ENCODE results near the gene PROB1. TPM values are rescaled to one million over a fixed set of nuclear protein-coding genes. Genes with fewer than 3 reads are reported as not detected.

Gene PROB1, protein sequence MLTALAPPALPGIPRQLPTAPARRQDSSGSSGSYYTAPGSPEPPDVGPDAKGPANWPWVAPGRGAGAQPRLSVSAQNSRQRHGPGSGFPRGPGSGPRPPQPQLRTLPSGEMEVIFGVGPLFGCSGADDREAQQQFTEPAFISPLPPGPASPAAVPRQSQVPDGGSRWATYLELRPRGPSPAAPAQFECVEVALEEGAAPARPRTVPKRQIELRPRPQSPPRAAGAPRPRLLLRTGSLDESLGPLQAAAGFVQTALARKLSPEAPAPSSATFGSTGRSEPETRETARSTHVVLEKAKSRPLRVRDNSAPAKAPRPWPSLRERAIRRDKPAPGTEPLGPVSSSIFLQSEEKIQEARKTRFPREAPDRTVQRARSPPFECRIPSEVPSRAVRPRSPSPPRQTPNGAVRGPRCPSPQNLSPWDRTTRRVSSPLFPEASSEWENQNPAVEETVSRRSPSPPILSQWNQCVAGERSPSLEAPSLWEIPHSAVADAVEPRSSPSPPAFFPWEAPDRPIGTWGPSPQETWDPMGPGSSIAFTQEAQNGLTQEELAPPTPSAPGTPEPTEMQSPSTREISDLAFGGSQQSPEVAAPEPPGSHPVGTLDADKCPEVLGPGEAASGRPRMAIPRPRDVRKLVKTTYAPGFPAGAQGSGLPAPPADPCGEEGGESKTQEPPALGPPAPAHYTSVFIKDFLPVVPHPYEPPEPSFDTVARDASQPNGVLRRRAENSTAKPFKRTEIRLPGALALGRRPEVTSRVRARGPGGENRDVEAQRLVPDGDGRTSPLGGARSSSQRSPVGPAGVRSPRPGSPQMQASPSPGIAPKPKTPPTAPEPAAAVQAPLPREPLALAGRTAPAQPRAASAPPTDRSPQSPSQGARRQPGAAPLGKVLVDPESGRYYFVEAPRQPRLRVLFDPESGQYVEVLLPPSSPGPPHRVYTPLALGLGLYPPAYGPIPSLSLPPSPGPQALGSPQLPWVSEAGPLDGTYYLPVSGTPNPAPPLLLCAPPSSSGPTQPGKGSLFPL
- total RNA-seq (2022; extraction: Qiagen RNA extraction; ENCODE audit: low read depth) = 0.18 to 0.37 TPM (median 0.28 TPM) in 5 replicates

GRCh38 chr5:139394654-139395566, at the start of gene PROB1:
PROB1 (minus strand) TSS chr5:139395104; CDS start chr5:139395081, 23 bp downstream.

DNA sequence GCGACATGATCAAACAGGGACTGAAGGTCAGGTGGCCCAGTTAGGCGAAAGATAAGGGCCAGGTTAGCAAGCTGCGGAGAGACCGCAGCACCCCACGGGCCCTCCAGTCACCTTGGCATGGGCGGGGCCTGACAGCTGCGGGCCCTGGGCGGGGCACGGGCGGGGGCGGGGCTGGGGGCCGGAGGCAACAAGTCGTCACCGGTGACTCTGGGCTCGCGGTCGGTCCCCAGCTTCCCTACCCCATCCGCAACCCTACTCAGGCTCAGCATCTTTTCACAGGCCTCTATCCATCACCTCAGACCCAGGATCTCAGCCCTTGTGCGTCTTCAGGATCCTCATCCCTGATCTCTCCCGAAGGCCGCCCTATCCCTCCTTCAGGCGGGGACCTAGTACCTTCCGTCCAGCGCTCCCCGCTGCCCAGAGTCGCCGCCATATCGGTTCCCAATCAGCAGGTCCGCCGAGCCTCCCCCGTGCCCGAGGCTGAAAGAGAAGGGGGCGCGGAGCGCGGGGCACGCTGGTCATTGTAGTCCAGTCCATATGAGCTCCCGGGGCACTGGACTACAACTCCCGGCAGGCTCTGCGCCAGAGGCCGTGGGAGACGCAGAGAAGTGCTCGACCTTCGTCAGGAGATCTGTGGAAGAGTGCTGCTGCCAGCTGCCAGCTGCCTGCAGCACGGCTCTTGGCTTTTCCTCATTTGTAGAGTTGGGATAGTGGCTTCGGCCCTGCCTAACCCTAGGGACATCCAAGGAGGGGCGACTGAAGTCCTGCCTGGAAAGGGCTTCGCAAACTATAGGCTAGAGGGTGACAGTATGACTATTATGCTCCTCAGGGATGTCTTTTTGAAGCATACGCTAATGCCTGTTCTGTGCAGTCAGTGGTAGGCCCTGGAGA, 44.4 kb upstream of the PROB1 start, which contains the start of gene DNAJC18:
TSS of gene DNAJC18 (minus strand) at position 513 of the 891 bp plus-strand sequence. CDS start at position 433, 80 bp downstream.

GRCh38 chr5:139403787-139404483, 9.0 kb upstream of the PROB1 start, which contains the start of gene SPATA24:
SPATA24 (minus strand) TSS chr5:139404089; CDS start chr5:139404060, 29 bp downstream.

GRCh38 chr5:139389701-139390638, 4.9 kb downstream of the PROB1 start, which contains the start of gene MZB1:
MZB1 (minus strand) TSS chr5:139389913; CDS start chr5:139389856, 57 bp downstream.

GRCh38 chr5:139383275-139383992, 11.5 kb downstream of the PROB1 start, which contains the start of gene SLC23A1:
SLC23A1 (minus strand) TSS chr5:139383297; CDS start chr5:139383253, 44 bp downstream.

DNA sequence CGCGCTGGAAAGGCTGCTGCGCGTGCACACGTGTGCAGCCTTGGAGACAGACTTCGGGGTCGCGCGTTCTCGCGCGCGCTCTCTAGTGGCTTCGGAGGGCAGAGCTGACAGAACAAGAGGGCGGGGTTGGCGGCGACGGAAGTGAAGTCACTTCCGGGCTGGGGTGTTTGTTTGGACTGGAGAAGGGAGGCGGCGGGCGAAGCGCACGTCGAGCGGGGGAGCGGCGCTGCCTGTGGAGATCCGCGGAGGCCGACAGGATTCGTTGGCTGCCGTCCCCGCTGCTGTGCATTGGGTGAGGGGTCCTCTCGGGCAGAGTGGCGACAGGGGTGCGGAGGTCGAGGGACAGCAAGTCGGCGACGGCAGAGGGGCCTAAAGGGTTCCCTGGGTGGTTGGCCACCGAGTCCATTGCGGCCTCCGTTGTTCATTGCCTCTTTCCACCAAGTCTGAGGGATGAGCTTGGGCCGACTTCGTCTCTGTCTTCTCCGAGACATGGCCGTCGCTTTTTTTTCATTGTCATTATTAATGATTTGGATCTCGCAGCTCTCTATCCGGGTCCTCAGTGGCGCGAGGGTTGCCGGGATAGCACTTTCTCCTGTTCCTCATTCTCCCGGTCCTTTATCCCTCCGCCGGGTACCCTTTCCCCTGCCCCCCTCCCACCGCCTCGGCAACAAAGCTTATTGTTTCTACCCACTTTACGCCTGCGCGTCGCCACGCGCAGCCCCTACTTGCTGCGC, 53.0 kb downstream of the PROB1 start, which contains the start of gene PAIP2:
TSS of gene PAIP2 (plus strand) at position 166 of the 734 bp plus-strand sequence. CDS start 21,931 bp downstream, outside the sequence.

Other genes with a start within 250 kb of the PROB1 start
- 24.8 to 27.3 TPM (median 26.7 TPM) in 5 replicates for gene SIL1, start 196.7 kb downstream of the PROB1 start, total RNA-seq (2022; extraction: Qiagen RNA extraction; ENCODE audit: low read depth)
- 114 to 202 TPM (median 181 TPM) in 5 replicates for gene MATR3, start 101.4 kb downstream of the PROB1 start, total RNA-seq (2022; extraction: Qiagen RNA extraction; ENCODE audit: low read depth)
- gene PAIP2, start 53.2 kb downstream of the PROB1 start, total RNA-seq (2022; extraction: Qiagen RNA extraction; ENCODE audit: low read depth) = 72.7 to 120 TPM (median 86.5 TPM) in 5 replicates
- 0.91 to 1.4 TPM (median 1.1 TPM) in 5 replicates for gene SLC23A1, start 11.8 kb downstream of the PROB1 start, total RNA-seq (2022; extraction: Qiagen RNA extraction; ENCODE audit: low read depth)
- not detected in 5 replicates for gene MZB1, start 5.2 kb downstream of the PROB1 start, total RNA-seq (2022; extraction: Qiagen RNA extraction; ENCODE audit: low read depth)
- gene SPATA24, start 9.0 kb upstream of the PROB1 start, total RNA-seq (2022; extraction: Qiagen RNA extraction; ENCODE audit: low read depth) = 4.6 to 5.9 TPM (median 4.9 TPM) in 5 replicates
- gene DNAJC18, start 44.4 kb upstream of the PROB1 start, total RNA-seq (2022; extraction: Qiagen RNA extraction; ENCODE audit: low read depth) = 6.3 to 10.0 TPM (median 7.2 TPM) in 5 replicates
- gene ECSCR, start 67.6 kb upstream of the PROB1 start, total RNA-seq (2022; extraction: Qiagen RNA extraction; ENCODE audit: low read depth) = not detected in 5 replicates
- gene SMIM33, start 75.9 kb upstream of the PROB1 start, total RNA-seq (2022; extraction: Qiagen RNA extraction; ENCODE audit: low read depth) = not detected in 5 replicates
- 0.53 to 1.3 TPM (median 0.89 TPM) in 5 replicates for gene STING1, start 87.7 kb upstream of the PROB1 start, total RNA-seq (2022; extraction: Qiagen RNA extraction; ENCODE audit: low read depth)
- 129 to 170 TPM (median 163 TPM) in 5 replicates for gene UBE2D2, start 166.2 kb upstream of the PROB1 start, total RNA-seq (2022; extraction: Qiagen RNA extraction; ENCODE audit: low read depth)